Activated T-cell treated with anti-CD3 and anti-CD28 coated beads, Interleukin-2, amount 50 U/mL, for 72 hours (primary cell): ENCODE measurements around the gene ZMYND12. TPM values are rescaled to one million over a fixed set of nuclear protein-coding genes. Genes with fewer than 3 reads are reported as not detected.

Source experiments
- ATAC-seq, 2 donors: fragments of 150-1000 bp; cut with Tn5 transposase; replicated peaks in 1 of 2; 2 replicates each; pipeline ENCODE4 v1.10.0; 2021; ENCODE audit warnings: moderate library complexity in 2 of 2, mild to moderate bottlenecking in 1 of 2
- DNase-seq, 2 donors: peaks; one replicate each; pipeline ENCODE4 v3.0.0; 2021 to 2022; ENCODE audit warnings: mixed read lengths in 1 of 2
- H3K27ac Mint-ChIP-seq: one replicate; pipeline ENCODE4 v1.8.0; 2022; ENCODE audit warnings: mild to moderate bottlenecking, moderate library complexity, mixed read lengths
- H3K27me3 Mint-ChIP-seq: one replicate; pipeline ENCODE4 v1.8.0; 2022; ENCODE audit warnings: low read depth, mixed read lengths
- H3K36me3 Mint-ChIP-seq, 2 donors: one replicate each; pipeline ENCODE4 v1.8.0; 2022; ENCODE audit warnings: mixed read lengths in 2 of 2, mild to moderate bottlenecking in 1 of 2; ENCODE audit not compliant: insufficient read depth in 2 of 2
- H3K4me1 Mint-ChIP-seq: one replicate; pipeline ENCODE4 v1.8.0; 2022; ENCODE audit warnings: low read depth, mixed read lengths
- H3K4me3 Mint-ChIP-seq, 2 donors: one replicate each; pipeline ENCODE4 v1.8.0; 2022; ENCODE audit warnings: mild to moderate bottlenecking in 2 of 2, mixed read lengths in 2 of 2, moderate library complexity in 2 of 2
- H3K9me3 Mint-ChIP-seq, 2 donors: one replicate each; pipeline ENCODE4 v1.8.0; 2022; ENCODE audit warnings: mixed read lengths in 2 of 2
- total RNA-seq, 2 donors: library from RNA; stranded (reverse); gene quantifications; one replicate each; pipeline ENCODE4 v1.2.3, GENCODE V29; 2022

Gene ZMYND12
- total RNA-seq, 2 donors from 2014 or later: 1.4 to 1.7 TPM

DNA sequence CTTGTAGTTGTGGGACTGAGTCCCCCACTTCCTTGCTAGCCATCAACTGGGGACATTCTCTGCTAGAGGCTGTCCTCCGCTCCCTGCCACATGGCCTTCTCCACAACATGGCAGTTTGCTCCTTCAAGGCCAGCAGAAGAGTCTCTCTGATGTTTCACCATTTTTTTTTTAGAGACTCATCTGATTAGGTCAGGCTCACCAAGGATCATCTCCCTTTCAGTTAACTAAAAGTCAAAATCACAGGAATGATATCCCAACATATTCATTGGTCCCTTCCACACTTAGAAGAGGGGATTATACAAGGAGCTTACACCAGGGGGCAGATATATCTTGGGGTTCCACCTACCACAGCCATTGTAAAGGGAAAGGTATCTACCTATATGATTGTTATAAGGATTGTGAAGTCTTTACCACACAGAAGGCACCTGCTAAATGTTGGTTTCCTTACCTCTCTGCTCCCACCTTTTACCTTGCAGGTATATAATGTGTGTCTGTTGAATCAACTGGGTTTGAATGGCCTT lies 51.9 kb downstream of the ZMYND12 start:
- DNase-seq (no peak), ATAC-seq (no peak)
- Mint-ChIP-seq H3K27me3 (peaks cover 16% of the 10 kb centered on the region), H3K9me3 (no peaks in the 10 kb centered on the region), H3K4me3 (no peak overlapping the region), H3K27ac (no peak overlapping the region), H3K36me3 (no peaks in the 10 kb centered on the region), H3K4me1 (no peaks in the 10 kb centered on the region)

DNA sequence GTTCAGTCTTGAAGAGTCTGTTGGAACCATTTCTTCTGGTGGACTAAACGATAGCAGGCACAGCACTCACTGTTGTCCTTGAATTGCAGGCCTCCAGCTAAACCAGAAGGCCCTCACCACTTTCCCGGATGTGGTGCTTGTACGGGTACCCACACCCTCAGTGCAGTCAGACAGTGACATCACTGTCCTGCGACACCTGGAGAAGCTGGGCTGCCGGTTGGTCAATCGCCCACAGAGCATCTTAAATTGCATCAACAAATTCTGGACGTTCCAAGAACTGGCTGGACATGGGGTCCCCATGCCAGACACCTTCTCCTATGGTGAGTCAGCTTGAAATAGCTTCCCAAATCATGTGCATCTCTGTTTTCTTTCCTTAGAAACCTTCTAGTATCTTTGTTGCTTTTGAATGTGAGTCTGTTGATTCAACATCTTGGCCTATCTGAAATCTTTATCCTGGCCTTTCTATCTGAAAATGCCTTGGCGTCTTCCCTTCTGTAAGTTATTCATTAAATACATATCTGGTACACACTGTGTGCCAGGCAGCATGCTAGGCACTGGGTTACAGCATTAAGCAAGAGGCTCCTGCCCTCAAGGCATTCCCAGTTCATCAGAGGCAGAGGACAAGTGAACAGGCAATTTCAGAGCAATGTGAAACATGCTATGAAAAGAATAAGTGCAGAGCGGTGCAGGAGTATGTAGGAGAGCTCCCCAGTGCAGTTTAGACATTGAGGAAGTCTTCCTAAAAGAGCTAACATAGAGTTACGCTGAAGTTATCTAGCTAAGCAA lies 56.3 kb downstream of the ZMYND12 start:
- Mint-ChIP-seq H3K9me3 (no peaks in the 10 kb centered on the region), H3K4me1 (no peaks in the 10 kb centered on the region), H3K27me3 (no peaks in the 10 kb centered on the region), H3K36me3 (no peaks in the 10 kb centered on the region), H3K27ac (no peak overlapping the region), H3K4me3 (no peak overlapping the region)
- ATAC-seq (no peak), DNase-seq (no peak)

DNA sequence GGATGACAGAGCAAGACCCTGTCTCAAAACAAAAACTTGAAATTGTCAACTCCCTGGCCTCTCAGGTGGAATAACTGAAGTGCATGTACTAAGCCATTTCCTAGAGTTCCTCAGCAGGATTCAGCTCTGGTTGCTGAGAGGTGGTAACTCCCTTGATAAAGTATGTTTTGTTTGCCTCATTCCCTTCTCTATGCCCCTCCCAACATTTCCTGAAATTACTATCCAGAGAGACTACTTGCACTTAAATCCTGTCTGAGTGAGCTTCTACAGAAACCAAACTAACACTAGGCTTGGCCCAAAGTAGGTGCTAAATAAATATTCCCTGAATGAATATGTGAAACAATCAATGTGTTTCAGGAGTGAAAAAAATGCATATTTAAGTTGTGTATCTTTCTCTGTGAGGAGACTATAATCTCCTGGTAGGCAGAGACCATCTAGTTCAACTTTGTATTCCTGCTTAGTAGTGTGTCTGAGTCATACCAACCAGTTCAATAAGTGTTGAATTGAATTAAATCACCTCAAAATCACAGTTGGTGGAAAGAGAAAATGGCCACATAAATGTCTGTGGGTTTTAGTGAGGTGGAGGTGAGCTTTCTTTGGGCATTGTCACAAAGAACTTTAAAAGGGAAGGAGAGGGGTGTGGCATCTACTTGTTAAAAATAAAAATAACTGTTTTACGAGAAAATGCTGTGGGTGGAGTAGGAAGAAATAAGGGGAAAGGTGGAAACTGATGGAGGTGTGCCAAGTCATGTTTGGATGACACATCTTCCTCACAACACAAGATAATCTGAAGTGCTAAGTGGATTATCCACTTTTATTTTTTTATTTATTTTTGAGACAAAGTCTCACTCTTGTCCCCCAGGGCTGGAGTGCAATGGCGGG lies 62.6 kb downstream of the ZMYND12 start:
- DNase-seq: no peak

DNA sequence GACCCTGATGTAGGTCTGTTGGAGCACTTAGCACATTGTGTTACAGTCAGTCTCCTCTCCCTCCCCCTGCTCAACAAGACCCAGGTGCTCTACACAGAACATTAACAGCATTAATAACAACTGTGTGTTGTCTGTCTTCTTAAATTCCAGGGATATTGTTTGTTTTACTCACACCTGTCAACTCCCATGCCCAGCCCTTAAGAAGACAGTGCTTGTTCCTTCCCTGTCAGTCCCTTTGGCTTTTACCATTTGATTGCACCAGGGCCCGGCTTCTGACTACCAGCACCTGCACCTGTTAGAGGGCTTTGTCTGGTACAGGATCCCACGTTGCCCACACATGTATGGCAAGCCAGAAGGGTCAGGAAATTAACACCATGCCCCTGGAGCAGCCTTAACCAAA lies 63.6 kb downstream of the ZMYND12 start:
- Mint-ChIP-seq H3K27ac (no peak overlapping the region), H3K4me1 (peaks cover 7% of the 10 kb centered on the region), H3K4me3 (no peak overlapping the region), H3K36me3 (no peaks in the 10 kb centered on the region), H3K9me3 (no peaks in the 10 kb centered on the region), H3K27me3 (no peaks in the 10 kb centered on the region)
- ATAC-seq: no peak
- no peak for DNase-seq

More for the DNA sequence above, 62.6 kb downstream of the ZMYND12 start:
- peak overlapping the region in 1 of 2 donors; percentile 10 for H3K4me3 Mint-ChIP-seq
- peak; percentile 33 to 36 for ATAC-seq
- H3K27me3 Mint-ChIP-seq: no peaks in the 10 kb centered on the region
- peaks cover 7% of the 10 kb centered on the region for H3K4me1 Mint-ChIP-seq
- no peaks in the 10 kb centered on the region for H3K9me3 Mint-ChIP-seq
- H3K27ac Mint-ChIP-seq: no peak overlapping the region
- H3K36me3 Mint-ChIP-seq: no peaks in the 10 kb centered on the region

DNA sequence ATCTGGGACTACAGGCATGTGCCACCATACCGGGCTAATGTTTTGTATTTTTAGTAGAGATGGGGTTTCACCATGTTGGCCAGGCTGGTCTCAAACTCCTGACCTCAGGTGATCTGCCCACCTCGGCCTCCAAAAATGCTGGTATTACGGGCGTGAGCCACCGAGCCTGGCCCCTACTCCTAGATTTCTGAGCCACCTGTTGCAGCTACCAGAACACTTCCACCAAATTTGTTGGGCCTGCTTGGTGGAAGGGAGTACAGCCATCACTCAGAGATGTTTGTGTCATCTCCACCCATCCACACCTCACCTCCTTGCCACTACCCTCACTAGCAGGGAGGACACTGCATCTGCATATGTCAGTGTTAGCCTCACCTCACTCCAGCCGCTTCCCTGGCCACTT lies 69.8 kb downstream of the ZMYND12 start:
- DNase-seq (no peak), ATAC-seq (no peak)
- Mint-ChIP-seq H3K27ac (no peak overlapping the region), H3K27me3 (peaks cover 23% of the 10 kb centered on the region), H3K36me3 (no peaks in the 10 kb centered on the region), H3K4me1 (no peaks in the 10 kb centered on the region), H3K4me3 (no peak overlapping the region), H3K9me3 (no peaks in the 10 kb centered on the region)

DNA sequence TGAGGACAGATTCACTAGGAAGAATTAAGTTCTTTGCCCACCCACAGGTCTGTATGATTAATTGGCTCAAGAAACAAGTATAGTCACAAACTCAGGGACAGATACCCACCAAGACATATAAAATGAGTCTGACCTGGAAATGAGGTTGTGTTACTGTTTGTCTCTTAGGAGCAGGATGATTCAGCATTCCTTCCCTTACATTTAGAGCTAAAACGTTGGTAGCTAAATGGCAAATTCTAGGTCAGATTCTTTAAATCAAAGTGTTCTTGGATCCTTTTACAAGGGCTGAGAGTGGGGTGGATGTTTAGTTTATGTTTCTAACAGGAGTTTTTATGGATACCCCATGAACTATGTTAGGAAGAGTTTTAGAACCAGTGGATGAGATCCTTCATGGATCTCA lies 70.5 kb downstream of the ZMYND12 start:
- no peaks in the 10 kb centered on the region for H3K36me3 Mint-ChIP-seq
- H3K4me1 Mint-ChIP-seq: no peaks in the 10 kb centered on the region
- DNase-seq: no peak
- no peaks in the 10 kb centered on the region for H3K9me3 Mint-ChIP-seq
- ATAC-seq: no peak
- H3K4me3 Mint-ChIP-seq: no peak overlapping the region
- peaks cover 23% of the 10 kb centered on the region for H3K27me3 Mint-ChIP-seq
- H3K27ac Mint-ChIP-seq: no peak overlapping the region

DNA sequence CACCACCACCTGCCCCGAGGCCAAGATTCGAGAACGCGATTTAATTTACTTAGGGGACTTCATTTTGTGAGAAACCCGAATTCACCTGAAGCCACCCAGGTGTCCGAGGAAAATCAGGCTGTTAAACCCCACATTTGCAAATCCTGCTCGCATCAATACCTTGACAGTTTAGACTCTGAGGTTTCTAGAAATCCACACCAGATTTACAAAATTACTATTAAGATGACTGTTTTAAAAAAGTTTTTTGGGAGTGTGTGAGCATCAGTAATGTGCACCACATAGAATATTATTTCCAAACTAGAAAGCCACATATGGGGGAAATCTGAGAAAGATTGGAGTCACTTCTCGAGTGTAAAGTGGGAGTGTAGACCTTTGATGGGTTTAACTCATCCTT lies 74.5 kb downstream of the ZMYND12 start:
- no peak overlapping the region for H3K27ac Mint-ChIP-seq

DNA sequence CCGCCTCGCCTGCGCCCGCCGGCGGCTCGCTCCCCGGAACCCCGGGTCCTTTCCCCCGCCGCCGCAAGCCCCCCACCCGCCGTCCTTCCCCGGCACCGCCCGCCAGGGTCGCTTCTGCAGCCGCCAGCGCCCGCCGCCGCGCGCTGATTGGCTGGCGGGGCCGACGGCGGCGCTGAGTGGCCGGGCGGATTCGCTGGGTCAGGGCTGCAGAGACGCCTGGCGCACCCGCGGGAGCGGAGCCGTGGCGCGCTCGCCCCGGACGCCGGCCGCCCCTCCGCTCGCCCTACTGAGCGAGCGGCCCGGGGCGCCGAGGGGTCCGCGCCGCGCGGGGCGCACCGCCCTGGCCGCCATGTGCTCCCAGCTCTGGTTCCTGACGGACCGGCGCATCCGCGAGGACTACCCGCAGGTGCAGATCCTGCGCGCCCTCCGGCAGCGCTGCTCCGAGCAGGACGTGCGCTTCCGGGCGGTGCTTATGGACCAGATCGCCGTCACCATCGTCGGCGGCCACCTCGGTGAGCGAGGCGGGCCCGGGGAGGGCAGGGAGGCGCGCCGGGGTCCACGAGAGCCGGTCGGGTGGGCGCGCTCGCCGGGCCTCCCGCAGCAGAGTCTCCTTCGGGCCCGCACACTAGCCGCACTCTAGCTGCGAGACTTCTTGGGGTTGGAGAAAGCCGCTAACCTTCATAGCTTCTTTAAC lies 75.1 kb downstream of the ZMYND12 start, which contains the start of gene RIMKLA:
Gene RIMKLA, plus strand, starts transcription at position 207 of the 694 bp plus-strand sequence. Its CDS starts 143 bp downstream, at position 350.
- H3K36me3 Mint-ChIP-seq: no peaks in the 10 kb centered on the region
- peak within 1 kb of the TSS; percentile 73 to 81 for H3K4me3 Mint-ChIP-seq
- H3K27ac Mint-ChIP-seq: no peak within 1 kb of the TSS
- no peaks in the 10 kb centered on the region for H3K9me3 Mint-ChIP-seq
- H3K4me1 Mint-ChIP-seq: no peaks in the 10 kb centered on the region
- ATAC-seq (peak; percentile 92 to 94), DNase-seq (peak; percentile 63 to 68)
- peaks cover 49% of the 10 kb centered on the region for H3K27me3 Mint-ChIP-seq

More for the DNA sequence above, 74.5 kb downstream of the ZMYND12 start:
- H3K4me3 Mint-ChIP-seq: peak overlapping the region; percentile 73 to 81
- DNase-seq (no peak), ATAC-seq (no peak)
- H3K36me3 Mint-ChIP-seq: no peaks in the 10 kb centered on the region
- H3K27me3 Mint-ChIP-seq: peaks cover 49% of the 10 kb centered on the region
- no peaks in the 10 kb centered on the region for H3K4me1 Mint-ChIP-seq
- no peaks in the 10 kb centered on the region for H3K9me3 Mint-ChIP-seq

Other genes starting within 250 kb of the ZMYND12 start
- 10 to 100 TPM; 44.5 to 47.5 TPM for gene FOXJ3, start 120.8 kb downstream of the ZMYND12 start, total RNA-seq
- gene RIMKLA, start 75.2 kb downstream of the ZMYND12 start, total RNA-seq: 1 to 10 TPM in 1 of 2 donors, under 1 TPM in 1; 0.79 to 1.9 TPM
- 10 to 100 TPM; 53.0 to 63.6 TPM for gene PPCS, start 521 bp upstream of the ZMYND12 start, total RNA-seq
- gene CCDC30, start 7.3 kb upstream of the ZMYND12 start, total RNA-seq: 1 to 10 TPM; 2.7 to 3.0 TPM
- gene PPIH, start 202.4 kb upstream of the ZMYND12 start, total RNA-seq: 10 to 100 TPM; 74.2 to 89.9 TPM
- 100 to 1,000 TPM; 486 to 615 TPM for gene YBX1, start 226.4 kb upstream of the ZMYND12 start, total RNA-seq